Body of pancreas (tissue), 4 donors: ENCODE data around the gene THOC5. TPM values are rescaled to one million over a fixed set of nuclear protein-coding genes. Genes with fewer than 3 reads are reported as not detected.

Experiments
- ATAC-seq: fragments of 150-250 bp; one replicate; pipeline ENCODE4 v1.9.1; 2016
- DNase-seq, 4 donors: peaks; one replicate each; pipeline ENCODE4 v3.0.0-alpha.2; 2019
- H3K27ac ChIP-seq, 4 donors: fragments of 200-600 bp; sonication (generic); 1 replicate in 3 of 4; 2 replicates in 1 of 4; pipeline versions ENCODE4 v1.5.1 to v1.6.1; 2016 to 2019; ENCODE audit warnings: mild to moderate bottlenecking in 1 of 4, mixed read lengths in 1 of 4, moderate library complexity in 1 of 4
- H3K27me3 ChIP-seq, 2 donors: fragments of 200-600 bp; sonication (generic); one replicate each; pipeline ENCODE4 v1.6.0; 2016; ENCODE audit warnings: mild to moderate bottlenecking in 1 of 2
- H3K36me3 ChIP-seq, 2 donors: fragments of 200-600 bp; sonication (generic); replicated peaks in 1 of 2; 2 replicates each; pipeline ENCODE4 v1.5.1; 2016; ENCODE audit warnings: low read depth in 2 of 2; ENCODE audit not compliant: insufficient read depth in 1 of 2
- H3K4me1 ChIP-seq: fragments of 200-600 bp; sonication (generic); one replicate; pipeline ENCODE4 v1.6.0; 2016
- H3K4me3 ChIP-seq, 2 donors: fragments of 200-600 bp; sonication (generic); 1 replicate in 1 of 2; 2 replicates in 1 of 2; pipeline ENCODE4 v1.5.1; 2016 to 2019
- H3K9me3 ChIP-seq, 3 donors: fragments of 200-600 bp; sonication (generic); 1 replicate in 2 of 3; 2 replicates in 1 of 3; pipeline ENCODE4 v1.5.1; 2016
- POLR2A ChIP-seq, 3 donors: fragments of 450-650 bp; IDR thresholded peaks; one replicate each; pipeline ENCODE4 v1.6.1; 2016; ENCODE audit warnings: antibody characterized with exemption in 3 of 3, mild to moderate bottlenecking in 2 of 3
- WGBS, 2 donors: methylation state at CpG; one replicate each; pipeline ENCODE4 v1.1.5; 2017; 5-methylcytosine and 5-hydroxymethylcytosine counted together
- intact Hi-C: fragments of 100-400 bp; cut with DNase I; formaldehyde crosslinking; loops from one replicate; pipeline ENCODE4 v1.15.1; 2023
- total RNA-seq, 2 donors: library from RNA; depleted of rRNA; stranded (reverse); fragments of >200 nt; gene quantifications; one replicate each; pipeline ENCODE4 v1.1.0, GENCODE V29; 2016
- TF ChIP-seq, protein P1 (sequence below), 7 experiments: fragments of 450-650 bp in 4 of 7; fragments of 200-600 bp in 3 of 7; sonication (generic) in 3 of 7; IDR thresholded peaks; one replicate each; pipeline ENCODE4 v1.5.1; 2016 to 2019; ENCODE audit warnings: antibody characterized with exemption in 7 of 7

The THOC5 gene
- total RNA-seq, 2 donors from 2014 or later, result 20.0 to 29.0 TPM

DNA sequence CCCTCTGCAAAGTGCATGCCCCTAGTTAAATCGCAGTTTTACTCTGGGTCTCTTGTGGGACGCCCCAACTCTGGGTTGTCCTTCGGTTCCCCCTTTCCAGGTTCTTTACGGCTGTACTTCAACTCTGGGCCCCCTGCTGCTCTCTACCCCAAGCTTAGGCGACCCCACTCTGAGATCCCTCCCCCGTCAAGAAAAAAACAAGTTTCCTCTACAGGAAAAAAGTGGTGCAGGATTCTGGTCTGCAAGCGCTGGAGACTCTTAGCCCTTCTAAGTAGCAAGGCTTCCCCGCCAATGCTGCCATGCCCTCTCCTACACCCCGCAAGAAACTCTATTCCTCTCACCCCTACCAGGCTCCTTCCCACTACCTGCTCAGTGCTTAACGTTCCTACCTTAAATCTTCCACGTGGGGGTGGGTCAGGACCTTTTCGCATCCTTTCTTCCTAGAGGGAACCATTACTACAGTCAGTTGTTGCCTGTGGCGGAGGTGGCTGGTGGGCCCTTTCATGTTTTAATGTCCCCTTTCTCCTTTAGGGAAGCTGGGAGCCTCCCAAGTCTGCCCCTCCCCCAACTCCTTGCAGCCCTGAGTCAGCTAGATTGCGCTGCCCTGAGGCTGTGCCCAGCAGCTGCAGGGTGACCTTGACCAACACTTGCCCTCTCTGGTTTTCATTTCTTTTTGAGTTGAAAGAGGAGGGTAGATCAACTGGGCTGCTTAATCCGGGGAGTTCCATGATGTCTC, 72.1 kb downstream of the THOC5 start:
- DNase-seq (peak; percentile 41 to 54 (median 48)), ATAC-seq (peak; percentile 24)
- Histone ChIP-seq H3K36me3 (no peaks in the 10 kb centered on the region), H3K27me3 (peaks cover 7 to 28% of the 10 kb centered on the region in 2 donors), H3K9me3 (no peaks in the 10 kb centered on the region), H3K4me1 (peaks cover 22% of the 10 kb centered on the region), H3K27ac (no peak overlapping the region), H3K4me3 (no peak overlapping the region)
- WGBS, 2 donors, result 21 to 23% methylated on average over 15 of the region's 15 CpGs
- TF ChIP-seq, protein P1, sequence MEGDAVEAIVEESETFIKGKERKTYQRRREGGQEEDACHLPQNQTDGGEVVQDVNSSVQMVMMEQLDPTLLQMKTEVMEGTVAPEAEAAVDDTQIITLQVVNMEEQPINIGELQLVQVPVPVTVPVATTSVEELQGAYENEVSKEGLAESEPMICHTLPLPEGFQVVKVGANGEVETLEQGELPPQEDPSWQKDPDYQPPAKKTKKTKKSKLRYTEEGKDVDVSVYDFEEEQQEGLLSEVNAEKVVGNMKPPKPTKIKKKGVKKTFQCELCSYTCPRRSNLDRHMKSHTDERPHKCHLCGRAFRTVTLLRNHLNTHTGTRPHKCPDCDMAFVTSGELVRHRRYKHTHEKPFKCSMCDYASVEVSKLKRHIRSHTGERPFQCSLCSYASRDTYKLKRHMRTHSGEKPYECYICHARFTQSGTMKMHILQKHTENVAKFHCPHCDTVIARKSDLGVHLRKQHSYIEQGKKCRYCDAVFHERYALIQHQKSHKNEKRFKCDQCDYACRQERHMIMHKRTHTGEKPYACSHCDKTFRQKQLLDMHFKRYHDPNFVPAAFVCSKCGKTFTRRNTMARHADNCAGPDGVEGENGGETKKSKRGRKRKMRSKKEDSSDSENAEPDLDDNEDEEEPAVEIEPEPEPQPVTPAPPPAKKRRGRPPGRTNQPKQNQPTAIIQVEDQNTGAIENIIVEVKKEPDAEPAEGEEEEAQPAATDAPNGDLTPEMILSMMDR (IDR thresholded peaks at IDR 0.05), result no peak
- TF ChIP-seq POLR2A (IDR thresholded peaks at IDR 0.05), result no peak
- intact Hi-C loops, result no loop called here

DNA sequence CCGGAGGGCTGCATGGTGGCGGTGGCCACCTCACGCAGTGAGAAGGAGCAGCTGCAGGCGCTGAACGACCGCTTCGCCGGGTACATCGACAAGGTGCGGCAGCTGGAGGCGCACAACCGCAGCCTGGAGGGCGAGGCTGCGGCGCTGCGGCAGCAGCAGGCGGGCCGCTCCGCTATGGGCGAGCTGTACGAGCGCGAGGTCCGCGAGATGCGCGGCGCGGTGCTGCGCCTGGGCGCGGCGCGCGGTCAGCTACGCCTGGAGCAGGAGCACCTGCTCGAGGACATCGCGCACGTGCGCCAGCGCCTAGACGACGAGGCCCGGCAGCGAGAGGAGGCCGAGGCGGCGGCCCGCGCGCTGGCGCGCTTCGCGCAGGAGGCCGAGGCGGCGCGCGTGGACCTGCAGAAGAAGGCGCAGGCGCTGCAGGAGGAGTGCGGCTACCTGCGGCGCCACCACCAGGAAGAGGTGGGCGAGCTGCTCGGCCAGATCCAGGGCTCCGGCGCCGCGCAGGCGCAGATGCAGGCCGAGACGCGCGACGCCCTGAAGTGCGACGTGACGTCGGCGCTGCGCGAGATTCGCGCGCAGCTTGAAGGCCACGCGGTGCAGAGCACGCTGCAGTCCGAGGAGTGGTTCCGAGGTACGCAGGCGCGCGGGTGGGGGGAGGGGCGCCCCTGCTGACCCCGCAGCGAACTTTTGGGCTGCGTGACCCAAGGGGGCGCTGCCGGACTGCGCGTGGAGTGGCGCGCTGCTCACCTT, 72.9 kb downstream of the THOC5 start:
- peaks cover 22% of the 10 kb centered on the region for H3K4me1 ChIP-seq
- peak in 2 of 4 donors; percentile 9 to 20 for DNase-seq
- WGBS, 2 donors, result 0 to 8% methylated on average over 2 to 103 of the region's 107 CpGs
- intact Hi-C loops, result no loop called here
- no peak for ATAC-seq
- H3K36me3 ChIP-seq, result no peaks in the 10 kb centered on the region
- peaks cover 7 to 28% of the 10 kb centered on the region in 2 donors for H3K27me3 ChIP-seq
- H3K4me3 ChIP-seq, result no peak overlapping the region
- no peaks in the 10 kb centered on the region for H3K9me3 ChIP-seq
- H3K27ac ChIP-seq, result no peak overlapping the region
- TF ChIP-seq, protein P1 (IDR thresholded peaks at IDR 0.05), result peak in 1 of 7 experiments; percentile 3
- no peak for TF ChIP-seq POLR2A (IDR thresholded peaks at IDR 0.05)

DNA sequence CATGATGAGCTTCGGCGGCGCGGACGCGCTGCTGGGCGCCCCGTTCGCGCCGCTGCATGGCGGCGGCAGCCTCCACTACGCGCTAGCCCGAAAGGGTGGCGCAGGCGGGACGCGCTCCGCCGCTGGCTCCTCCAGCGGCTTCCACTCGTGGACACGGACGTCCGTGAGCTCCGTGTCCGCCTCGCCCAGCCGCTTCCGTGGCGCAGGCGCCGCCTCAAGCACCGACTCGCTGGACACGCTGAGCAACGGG, 73.4 kb downstream of the THOC5 start:
- Histone ChIP-seq H3K27ac (no peak overlapping the region), H3K36me3 (no peaks in the 10 kb centered on the region), H3K27me3 (peaks cover 7 to 28% of the 10 kb centered on the region in 2 donors), H3K9me3 (no peaks in the 10 kb centered on the region), H3K4me1 (peaks cover 22% of the 10 kb centered on the region), H3K4me3 (no peak overlapping the region)
- intact Hi-C loops, result no loop called here
- DNase-seq, result no peak
- WGBS, 2 donors, result 2% methylated on average over 34 of the region's 39 CpGs; no CpG with 5 or more reads in 1 of the 2 donors
- ATAC-seq, result no peak
- TF ChIP-seq POLR2A (IDR thresholded peaks at IDR 0.05), result no peak
- TF ChIP-seq, protein P1 (IDR thresholded peaks at IDR 0.05), result no peak

DNA sequence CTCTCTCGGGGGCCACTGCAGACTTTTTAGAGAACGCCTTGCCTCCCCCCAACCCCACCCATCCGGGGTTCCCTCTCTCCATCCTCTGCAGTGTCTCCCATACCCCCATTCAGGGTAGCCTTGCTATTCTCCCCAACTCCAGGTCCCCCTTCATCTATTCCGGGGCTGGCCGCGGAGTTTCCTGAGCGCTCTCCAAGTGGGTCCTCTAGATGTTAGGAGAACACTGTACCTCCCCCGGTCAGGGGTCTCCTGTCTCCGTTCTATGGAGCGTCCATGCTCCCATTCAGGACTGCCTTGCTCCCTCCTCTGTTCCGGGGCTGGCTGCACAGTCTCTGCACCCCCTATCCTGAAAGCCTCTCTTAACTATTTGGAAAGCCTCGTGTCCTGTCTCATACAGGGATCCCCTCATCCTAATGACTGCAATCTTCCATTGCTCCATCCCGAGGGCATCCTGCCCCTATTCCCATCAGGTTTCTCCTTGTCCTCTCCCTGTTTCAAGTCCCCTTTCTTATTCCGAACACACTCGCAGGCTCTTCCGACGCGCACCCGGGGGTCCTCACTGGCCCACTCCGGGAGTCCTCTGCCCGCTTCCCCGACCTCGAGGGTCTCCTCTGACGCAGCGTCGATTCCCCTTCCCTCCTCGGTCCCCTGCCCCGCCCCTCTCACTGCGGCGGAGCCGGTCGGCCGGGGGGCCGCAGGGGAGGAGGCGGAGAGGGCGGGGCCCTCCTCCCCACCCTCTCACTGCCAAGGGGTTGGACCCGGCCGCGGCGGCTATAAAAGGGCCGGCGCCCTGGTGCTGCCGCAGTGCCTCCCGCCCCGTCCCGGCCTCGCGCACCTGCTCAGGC, 73.9 kb downstream of the THOC5 start, which contains the start of gene NEFH:
TSS of gene NEFH (plus strand) at position 802 of the 845 bp plus-strand sequence. CDS start 45 bp downstream, outside the sequence.
- intact Hi-C loops, result no loop called here
- Histone ChIP-seq H3K27me3 (peaks cover 7 to 28% of the 10 kb centered on the region in 2 donors), H3K9me3 (no peaks in the 10 kb centered on the region), H3K4me1 (peaks cover 22% of the 10 kb centered on the region), H3K36me3 (no peaks in the 10 kb centered on the region), H3K27ac (no peak within 1 kb of the TSS), H3K4me3 (no peak within 1 kb of the TSS)
- ATAC-seq (no peak), DNase-seq (no peak)
- 11 to 12% methylated on average over 25 to 48 of the region's 48 CpGs for WGBS, 2 donors
- TF ChIP-seq POLR2A (IDR thresholded peaks at IDR 0.05), result no peak
- TF ChIP-seq, protein P1 (IDR thresholded peaks at IDR 0.05), result no peak
